Tibial artery (tissue), 4 donors: ENCODE results near the gene TMEM126A.
"Not testable (repeated sequence)": the region's sequence is repeated elsewhere in the genome, so short reads cannot be mapped to it uniquely, and the experiment has no call there.

Experiments
- DNase-seq, 2 donors: peaks; one replicate each; pipeline ENCODE4 v3.0.0-alpha.2; 2019
- H3K27ac ChIP-seq, 2 donors: fragments of 200-600 bp; sonication (generic) in 1 of 2; 1 replicate in 1 of 2; 2 replicates in 1 of 2; pipeline ENCODE4 v1.5.1; 2018 to 2019; ENCODE audit warnings: mild to moderate bottlenecking in 1 of 2
- H3K27me3 ChIP-seq, 2 donors: fragments of 200-600 bp; sonication (generic) in 1 of 2; one replicate each; pipeline versions ENCODE4 v1.5.1 to v1.6.0; 2016 to 2019
- H3K36me3 ChIP-seq, 3 donors: fragments of 200-600 bp; sonication (generic) in 2 of 3; one replicate each; pipeline ENCODE4 v1.5.1; 2016 to 2019; ENCODE audit warnings: mild to moderate bottlenecking in 2 of 3
- H3K4me1 ChIP-seq, 4 donors: fragments of 200-600 bp; sonication (generic) in 2 of 4; 1 replicate in 3 of 4; 2 replicates in 1 of 4; pipeline ENCODE4 v1.5.1; 2016 to 2019
- H3K4me3 ChIP-seq, 2 donors: fragments of 200-600 bp; sonication (generic) in 1 of 2; 1 replicate in 1 of 2; 2 replicates in 1 of 2; pipeline ENCODE4 v1.5.1; 2018 to 2019; ENCODE audit warnings: mild to moderate bottlenecking in 2 of 2
- H3K9me3 ChIP-seq, 3 donors: fragments of 200-600 bp; sonication (generic) in 1 of 3; one replicate each; pipeline ENCODE4 v1.5.1; 2016 to 2019
- intact Hi-C: fragments of 100-400 bp; cut with DNase I; formaldehyde crosslinking; loops from one replicate; pipeline ENCODE4 v1.15.0; 2023; ENCODE audit warnings: low total_unique reads
- TF ChIP-seq, protein P1 (sequence below), 2 experiments: fragments of 200-600 bp in 1 of 2; fragments of 450-650 bp in 1 of 2; IDR thresholded peaks; one replicate each; pipeline ENCODE4 v1.5.1; 2017 to 2019; ENCODE audit warnings: antibody characterized with exemption in 2 of 2, mild to moderate bottlenecking in 1 of 2, moderate library complexity in 1 of 2

Gene TMEM126A

DNA sequence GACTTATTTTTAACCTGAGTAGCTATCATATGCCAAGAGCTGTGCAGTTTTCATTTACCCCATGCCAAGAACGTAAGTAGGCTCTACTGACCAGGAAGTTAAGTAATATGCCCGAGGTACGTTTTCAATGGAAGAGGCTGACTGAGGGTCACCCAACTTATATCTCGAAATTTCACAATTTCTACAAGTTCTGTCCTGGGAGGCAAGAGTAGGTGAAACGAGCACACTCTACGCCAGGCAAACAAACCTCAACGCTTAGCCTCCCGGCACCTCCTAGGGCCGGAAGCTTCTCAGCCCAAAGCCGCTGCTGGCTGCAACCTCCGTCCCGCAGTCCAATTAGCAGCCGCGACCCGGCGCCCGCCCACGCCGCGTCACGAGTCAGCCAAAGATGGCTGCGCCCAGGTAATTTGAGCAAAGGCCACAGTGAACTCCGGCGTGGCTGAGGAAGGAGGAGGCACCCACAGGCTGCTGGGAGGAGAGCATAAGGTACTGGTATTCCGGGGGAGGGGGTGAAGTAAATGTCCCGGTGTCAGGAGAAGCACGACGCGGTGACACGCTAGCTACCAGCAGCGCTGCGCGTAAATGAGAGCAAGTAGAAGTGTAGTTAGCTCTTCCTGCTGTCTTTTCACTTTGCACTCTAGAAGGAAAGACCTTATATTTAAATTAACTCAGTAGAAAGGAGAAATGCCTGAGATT lies at the start of gene TMEM126A:
Gene TMEM126A, plus strand, starts transcription at position 364 of the 696 bp plus-strand sequence. CDS start 2,289 bp downstream, outside the sequence.
- H3K27ac ChIP-seq, result peak within 1 kb of the TSS; percentile 77 to 83
- H3K27me3 ChIP-seq, result no peaks in the 10 kb centered on the region
- H3K9me3 ChIP-seq, result no peaks in the 10 kb centered on the region
- intact Hi-C loops, result no loop called here
- H3K36me3 ChIP-seq, result peaks cover 0 to 12% (median 0%) of the 10 kb centered on the region in 3 donors
- peak within 1 kb of the TSS; percentile 68 to 72 for H3K4me3 ChIP-seq
- DNase-seq, result peak; percentile 90 to 91
- peaks cover 0 to 20% (median 17%) of the 10 kb centered on the region in 4 donors for H3K4me1 ChIP-seq
- TF ChIP-seq, protein P1, sequence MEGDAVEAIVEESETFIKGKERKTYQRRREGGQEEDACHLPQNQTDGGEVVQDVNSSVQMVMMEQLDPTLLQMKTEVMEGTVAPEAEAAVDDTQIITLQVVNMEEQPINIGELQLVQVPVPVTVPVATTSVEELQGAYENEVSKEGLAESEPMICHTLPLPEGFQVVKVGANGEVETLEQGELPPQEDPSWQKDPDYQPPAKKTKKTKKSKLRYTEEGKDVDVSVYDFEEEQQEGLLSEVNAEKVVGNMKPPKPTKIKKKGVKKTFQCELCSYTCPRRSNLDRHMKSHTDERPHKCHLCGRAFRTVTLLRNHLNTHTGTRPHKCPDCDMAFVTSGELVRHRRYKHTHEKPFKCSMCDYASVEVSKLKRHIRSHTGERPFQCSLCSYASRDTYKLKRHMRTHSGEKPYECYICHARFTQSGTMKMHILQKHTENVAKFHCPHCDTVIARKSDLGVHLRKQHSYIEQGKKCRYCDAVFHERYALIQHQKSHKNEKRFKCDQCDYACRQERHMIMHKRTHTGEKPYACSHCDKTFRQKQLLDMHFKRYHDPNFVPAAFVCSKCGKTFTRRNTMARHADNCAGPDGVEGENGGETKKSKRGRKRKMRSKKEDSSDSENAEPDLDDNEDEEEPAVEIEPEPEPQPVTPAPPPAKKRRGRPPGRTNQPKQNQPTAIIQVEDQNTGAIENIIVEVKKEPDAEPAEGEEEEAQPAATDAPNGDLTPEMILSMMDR (IDR thresholded peaks at IDR 0.05), result no peak

DNA sequence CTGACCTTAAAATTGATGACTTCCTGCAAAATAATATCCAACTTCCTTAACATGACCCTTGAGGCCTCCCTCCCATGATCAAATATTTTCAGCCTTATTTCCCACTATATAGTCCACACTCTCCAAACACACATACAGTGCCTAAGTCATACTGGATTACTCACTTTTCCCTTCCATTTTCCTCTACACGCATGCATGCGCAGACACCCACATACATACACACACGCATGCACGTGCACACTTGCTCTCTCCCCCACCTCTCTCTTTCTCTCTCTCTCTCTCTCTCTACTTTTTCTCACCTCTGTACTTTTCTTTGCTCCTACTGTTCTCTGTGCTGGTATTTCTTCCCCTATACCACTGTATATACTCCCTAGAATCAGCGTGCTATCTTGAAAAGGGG lies 48.7 kb upstream of the TMEM126A start:
- Histone ChIP-seq H3K4me3 (no peak overlapping the region), H3K9me3 (no peaks in the 10 kb centered on the region), H3K36me3 (no peaks in the 10 kb centered on the region), H3K27me3 (no peaks in the 10 kb centered on the region), H3K4me1 (no peaks in the 10 kb centered on the region), H3K27ac (no peak overlapping the region)
- intact Hi-C loops, result no loop called here
- TF ChIP-seq, protein P1 (IDR thresholded peaks at IDR 0.05), result no peak
- no peak for DNase-seq

DNA sequence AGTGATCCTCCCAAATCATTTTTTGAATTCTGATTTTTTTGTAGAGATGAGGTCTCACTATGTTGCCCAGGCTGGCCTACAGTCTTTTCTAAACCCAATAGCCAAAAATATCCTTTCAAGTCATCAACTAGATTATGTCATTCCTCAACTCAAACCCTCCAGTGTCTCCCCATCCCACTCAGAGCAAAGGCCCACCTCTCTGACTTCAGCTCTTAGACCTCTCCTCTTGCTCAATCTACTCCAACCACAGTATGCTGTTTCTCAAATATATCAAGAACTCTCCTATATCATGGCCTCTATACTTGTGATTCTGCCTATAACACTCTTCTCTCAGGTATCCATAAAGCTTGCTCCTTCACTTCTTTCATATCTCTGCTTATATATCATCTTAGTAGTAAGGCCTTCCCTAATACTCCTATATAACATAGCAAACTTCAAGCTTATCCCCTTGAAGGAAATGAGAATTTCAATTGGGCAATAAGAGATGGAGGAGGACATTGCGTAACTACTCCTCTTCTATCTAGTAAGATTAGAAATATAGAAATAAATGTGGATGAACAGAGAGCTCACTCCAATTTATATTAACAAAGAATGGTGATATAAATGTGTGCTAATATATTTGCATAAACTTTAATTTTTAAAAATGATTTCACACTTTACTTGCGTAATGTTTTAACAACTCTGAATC lies 45.1 kb upstream of the TMEM126A start:
- Histone ChIP-seq H3K27ac (no peak overlapping the region), H3K27me3 (no peaks in the 10 kb centered on the region), H3K4me1 (no peaks in the 10 kb centered on the region), H3K4me3 (no peak overlapping the region), H3K36me3 (peaks cover 0 to 4% (median 0%) of the 10 kb centered on the region in 3 donors), H3K9me3 (no peaks in the 10 kb centered on the region)
- intact Hi-C loops, result no loop called here
- DNase-seq, result no peak
- TF ChIP-seq, protein P1 (IDR thresholded peaks at IDR 0.05), result no peak

DNA sequence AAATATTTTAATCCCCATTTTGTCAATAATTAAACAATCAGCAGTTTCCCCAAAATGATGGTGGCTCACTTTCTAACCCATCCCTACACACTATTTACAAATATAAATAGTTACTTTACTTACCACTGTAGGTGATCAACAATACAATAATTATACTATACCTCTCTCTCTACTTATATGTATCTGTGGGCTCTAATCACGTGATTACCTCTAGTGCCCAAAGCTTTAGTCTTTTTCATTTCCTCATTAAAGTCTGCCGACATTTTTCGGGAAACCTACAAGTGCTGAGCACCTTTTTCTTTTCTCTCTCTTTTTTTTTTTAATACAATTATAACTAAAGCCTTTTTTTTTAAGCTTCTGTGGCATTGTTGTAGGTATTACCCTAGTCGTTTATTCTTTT lies 44.5 kb upstream of the TMEM126A start:
- TF ChIP-seq, protein P1 (IDR thresholded peaks at IDR 0.05), result no peak
- Histone ChIP-seq H3K4me1 (no peaks in the 10 kb centered on the region), H3K27ac (no peak overlapping the region), H3K36me3 (peaks cover 0 to 4% (median 0%) of the 10 kb centered on the region in 3 donors), H3K4me3 (no peak overlapping the region), H3K9me3 (no peaks in the 10 kb centered on the region), H3K27me3 (no peaks in the 10 kb centered on the region)
- no peak for DNase-seq
- intact Hi-C loops, result no loop called here

DNA sequence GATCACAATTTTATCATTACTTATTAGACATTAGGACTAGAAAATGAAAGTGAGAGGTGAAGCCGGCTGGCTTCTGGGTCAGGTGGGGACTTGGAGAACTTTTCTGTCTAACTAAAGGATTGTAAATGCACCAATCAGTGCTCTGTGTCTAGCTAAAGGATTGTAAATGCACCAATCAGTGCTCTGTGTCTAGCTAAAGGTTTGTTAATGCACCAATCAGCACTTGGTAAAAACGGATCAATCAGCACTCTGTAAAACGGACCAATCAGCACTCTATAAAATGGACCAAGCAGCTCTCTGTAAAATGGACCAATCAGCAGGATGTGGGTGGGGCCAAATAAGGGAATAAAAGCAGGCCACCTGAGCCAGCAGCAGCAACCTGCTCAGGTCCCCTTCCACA lies 41.5 kb upstream of the TMEM126A start:
- H3K27ac ChIP-seq, H3K36me3 ChIP-seq, H3K27me3 ChIP-seq, DNase-seq, H3K4me3 ChIP-seq, H3K9me3 ChIP-seq, intact Hi-C loops, H3K4me1 ChIP-seq: not testable (repeated sequence)

DNA sequence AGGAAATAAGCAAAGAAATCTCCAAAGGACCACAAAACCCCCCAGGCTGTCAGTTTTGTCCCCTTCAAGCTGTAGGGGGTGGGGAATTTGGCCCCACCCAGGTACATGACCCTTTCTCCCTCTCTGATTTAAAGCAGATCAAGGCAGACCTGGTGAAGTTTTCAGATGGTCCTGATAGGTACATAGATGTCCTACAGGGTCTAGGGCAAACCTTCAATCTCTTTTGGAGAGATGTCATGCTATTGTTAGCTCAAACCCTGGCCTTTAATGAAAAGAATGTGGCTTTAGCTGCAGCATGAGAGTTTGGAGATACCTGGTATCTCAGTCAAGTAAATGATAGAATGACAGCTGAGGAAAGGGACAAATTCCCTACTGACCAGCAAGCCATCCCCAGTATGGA lies 39.1 kb upstream of the TMEM126A start:
- H3K4me3 ChIP-seq, H3K4me1 ChIP-seq, DNase-seq, H3K27ac ChIP-seq, H3K36me3 ChIP-seq, intact Hi-C loops, H3K9me3 ChIP-seq, H3K27me3 ChIP-seq: not testable (repeated sequence)

DNA sequence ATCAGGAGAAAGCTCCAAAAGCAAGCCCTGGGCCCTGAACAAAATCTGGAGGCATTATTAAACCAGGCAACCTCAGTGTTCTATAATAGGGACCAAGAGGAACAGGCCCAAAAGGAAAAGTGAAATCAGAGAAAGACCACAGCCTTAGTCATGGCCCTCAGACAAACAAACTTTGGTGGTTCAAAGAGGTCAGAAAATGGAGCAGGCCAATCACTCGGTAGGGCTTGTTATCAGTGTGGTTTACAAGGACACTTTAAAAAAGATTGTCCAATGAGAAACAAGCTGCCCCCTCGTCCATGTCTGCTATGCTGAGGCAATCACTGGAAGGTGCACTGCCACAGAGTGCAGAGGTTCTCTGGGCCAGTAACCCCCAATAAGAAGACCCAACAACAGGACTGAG lies 38.5 kb upstream of the TMEM126A start:
- H3K27ac ChIP-seq, H3K4me1 ChIP-seq, H3K27me3 ChIP-seq, H3K36me3 ChIP-seq, intact Hi-C loops, H3K4me3 ChIP-seq, DNase-seq, H3K9me3 ChIP-seq: not testable (repeated sequence)

DNA sequence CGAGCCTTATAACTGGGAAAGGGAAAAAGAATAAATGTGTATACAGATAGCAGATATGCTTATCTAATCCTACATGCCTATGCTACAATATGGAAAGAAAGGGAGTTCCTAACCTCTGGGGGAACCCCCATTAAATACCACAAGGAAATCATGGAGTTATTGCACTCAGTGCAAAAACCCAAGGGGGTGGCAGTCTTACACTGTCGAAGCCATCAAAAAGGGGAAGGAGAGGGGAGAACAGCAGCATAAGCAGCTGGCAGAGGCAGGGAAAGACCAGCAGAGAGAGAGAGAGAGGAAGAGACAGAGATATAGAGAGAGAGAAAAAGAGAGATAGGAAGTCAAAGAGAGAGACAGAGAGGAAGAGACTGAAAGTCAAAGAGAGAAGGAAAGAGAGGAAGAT lies 36.1 kb upstream of the TMEM126A start:
- H3K27ac ChIP-seq, intact Hi-C loops, H3K36me3 ChIP-seq, DNase-seq, H3K4me1 ChIP-seq, H3K4me3 ChIP-seq, H3K27me3 ChIP-seq, H3K9me3 ChIP-seq: not testable (repeated sequence)
